SKM-1 (cell line): ENCODE data around the gene AP1G2.

Source experiments
- DNase-seq: peaks from one replicate; lab custom pipeline; 2025; ENCODE audit not compliant: unreplicated experiment; lab: John Stamatoyannopoulos, UW

Gene AP1G2

DNA sequence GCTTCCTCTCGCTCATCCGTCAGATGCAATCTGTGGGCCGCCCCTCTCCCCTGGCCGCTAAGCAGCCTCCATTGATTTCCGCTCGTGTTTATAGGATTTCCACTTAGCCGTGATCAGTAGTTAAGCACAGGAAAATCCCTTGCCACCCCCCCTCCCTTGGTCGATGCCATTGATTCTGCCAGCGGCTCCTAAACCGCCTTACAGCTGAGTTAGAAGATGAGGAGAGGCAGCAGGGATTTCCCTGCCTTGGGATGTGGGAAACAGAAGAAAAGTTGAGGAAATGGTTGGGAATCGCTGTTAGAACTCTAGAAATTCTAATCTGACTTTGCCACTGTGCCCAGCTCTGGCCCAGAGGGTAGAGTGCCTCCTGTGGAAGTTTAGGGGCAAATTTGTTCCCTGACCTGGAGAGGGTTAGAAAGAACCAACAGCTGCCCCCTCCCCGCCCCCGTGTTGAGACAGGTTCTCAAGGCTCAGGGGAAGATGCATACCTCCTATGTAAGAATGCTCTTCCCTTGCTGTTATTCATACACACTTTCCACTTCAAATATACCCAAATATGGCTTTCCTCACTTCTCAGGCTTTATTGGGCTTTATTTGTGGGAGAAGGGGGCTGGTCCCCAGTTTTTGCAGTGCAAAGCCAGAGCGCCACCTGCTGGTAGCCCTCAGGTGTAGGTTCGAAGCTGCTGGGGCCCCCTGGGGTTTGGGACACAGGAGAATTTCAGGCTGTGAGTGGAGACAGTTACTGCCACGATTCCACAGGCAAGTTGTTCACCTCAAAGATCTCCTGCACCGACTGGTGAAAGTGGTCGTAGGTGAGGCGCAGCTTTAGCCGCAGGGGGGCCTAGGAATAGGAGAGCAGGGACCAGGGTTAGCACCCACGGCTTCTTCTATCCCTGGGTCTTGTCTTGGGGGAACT is 8.3 kb downstream of the AP1G2 start:
- no peak for DNase-seq

DNA sequence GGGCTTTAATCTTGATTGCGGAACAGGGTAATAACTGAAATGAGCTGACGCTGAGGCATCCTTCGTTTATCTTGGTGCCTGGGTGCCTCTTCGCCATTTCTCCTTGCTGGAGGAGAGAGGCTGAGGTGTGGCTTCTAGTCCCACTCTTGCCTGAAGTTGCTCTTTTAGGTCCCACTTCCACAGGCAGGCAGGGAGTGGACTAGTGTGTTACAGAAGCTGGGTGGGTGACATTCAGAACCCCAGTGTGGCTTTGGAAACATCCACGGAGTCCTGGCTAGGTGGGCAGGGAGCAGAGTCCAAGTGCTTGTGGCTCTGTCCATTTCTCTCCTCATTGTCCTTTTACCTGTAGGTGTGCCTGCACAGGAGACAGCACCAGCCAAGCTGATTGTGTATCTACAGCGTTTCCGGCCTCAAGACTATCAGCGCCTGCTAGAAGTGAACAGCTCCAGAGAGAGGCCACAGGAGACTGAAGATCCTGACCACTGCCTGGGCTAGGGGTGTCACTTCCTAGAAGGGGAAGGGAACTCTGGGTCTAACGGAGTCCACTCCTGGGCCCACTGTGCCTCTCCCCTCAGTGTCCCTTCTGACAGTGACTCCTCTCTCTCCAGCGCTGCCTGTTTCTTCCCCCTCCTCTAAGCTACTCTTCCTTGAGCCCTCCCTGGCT is 9.1 kb downstream of the AP1G2 start:
- no peak for DNase-seq

DNA sequence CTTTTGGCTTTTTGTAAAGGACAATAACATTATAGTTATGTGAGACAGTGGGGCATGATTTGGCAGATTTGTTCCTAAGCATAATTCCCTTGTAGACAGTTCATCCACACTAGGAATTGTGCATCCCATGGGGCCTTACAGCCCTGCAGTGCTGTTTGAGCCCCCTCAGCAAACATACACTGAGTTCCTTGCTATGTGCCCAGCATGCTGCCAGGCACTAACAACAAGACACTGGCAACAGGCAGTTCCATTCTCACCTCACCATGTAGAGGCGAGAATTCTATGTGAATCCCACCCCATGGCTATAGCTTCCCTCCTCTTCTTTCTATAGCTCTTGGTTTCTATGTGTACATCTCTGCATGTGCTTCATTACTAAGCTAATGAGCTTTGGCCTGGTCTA is 9.6 kb downstream of the AP1G2 start:
- no peak for DNase-seq

DNA sequence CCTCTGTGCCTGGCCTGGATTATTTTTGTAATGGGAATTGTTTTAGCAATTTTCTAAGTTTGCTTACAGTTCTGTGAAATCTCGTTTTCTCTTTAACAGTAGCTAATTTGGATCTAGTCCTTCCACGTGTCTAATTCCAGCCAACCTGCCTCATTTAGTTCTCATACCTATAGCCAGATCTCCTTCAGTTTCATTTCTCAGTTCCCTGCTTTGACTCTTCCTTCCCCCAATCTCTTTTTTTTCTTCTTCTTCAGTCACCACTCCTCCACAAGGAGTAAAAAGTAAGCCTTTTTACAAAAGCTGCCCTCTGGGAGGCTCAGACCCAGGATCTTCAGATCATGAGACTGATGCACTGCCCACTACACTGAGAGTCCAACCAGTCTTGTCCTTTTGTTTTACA is 10.1 kb downstream of the AP1G2 start:
- DNase-seq = no peak

GRCh38 chr14:23556700-23557440 is 10.7 kb downstream of the AP1G2 start:
- no peak for DNase-seq

DNA sequence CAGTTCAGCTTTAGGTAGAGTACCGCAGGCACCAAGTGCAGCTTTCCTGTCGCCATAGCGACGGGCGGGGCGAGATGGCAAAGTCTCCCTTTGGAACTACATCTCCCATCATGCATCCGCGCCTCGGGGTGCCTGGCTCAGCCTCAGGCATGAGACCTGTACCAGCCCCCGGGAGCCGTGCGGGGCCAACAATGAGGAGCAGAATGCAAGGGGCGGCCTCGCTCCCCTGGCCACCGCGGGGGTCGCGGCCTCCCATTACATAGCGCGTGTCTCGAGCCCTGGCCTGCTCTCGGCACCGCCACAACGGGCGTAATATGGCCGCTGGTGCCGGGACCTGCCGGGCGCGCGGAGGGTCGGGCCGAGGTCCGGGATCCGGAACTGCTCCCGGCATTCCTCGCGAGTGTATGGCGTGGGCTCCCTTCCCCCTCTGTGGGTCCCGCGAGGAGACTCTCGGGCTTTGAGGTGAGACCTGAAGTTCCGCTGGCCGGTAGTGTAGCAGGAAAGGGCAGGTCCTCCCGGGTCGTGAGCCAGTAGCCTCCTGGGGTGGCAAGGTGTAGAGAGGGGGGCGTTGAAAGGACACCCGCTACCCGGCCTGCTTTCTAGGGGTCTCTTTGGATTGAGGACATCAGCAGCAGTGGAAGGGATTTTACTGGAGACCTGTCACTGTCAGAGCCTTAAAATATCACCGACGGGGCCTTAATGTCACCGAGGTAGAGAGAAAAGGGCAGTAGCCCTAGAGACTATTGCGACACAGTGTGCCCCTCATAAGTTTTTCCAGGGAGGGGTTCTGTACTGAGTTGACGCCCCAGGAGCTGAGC is 11.5 kb downstream of the AP1G2 start, which contains the start of gene THTPA:
TSS of gene THTPA (plus strand) at position 390 of the 818 bp plus-strand sequence. CDS start 487 bp downstream, outside the sequence.
- peak; percentile 13 for DNase-seq

DNA sequence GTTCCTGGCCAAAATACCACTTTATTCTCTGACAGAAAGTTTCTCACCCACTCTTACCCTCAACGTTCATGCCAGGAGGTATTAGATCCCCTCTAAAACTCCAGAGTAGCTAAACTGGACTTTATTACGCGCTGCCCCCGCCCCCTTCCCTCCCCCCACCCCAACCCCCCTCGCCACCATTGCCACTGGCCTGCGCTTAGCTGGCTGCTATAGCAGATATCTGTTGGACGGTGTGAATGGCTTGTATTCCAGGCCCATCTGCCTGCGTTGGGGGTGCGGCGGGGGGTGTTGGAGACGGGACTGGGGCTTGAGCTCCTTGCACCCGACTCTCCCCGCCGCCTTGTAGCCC is 12.1 kb downstream of the AP1G2 start:
- DNase-seq = no peak

DNA sequence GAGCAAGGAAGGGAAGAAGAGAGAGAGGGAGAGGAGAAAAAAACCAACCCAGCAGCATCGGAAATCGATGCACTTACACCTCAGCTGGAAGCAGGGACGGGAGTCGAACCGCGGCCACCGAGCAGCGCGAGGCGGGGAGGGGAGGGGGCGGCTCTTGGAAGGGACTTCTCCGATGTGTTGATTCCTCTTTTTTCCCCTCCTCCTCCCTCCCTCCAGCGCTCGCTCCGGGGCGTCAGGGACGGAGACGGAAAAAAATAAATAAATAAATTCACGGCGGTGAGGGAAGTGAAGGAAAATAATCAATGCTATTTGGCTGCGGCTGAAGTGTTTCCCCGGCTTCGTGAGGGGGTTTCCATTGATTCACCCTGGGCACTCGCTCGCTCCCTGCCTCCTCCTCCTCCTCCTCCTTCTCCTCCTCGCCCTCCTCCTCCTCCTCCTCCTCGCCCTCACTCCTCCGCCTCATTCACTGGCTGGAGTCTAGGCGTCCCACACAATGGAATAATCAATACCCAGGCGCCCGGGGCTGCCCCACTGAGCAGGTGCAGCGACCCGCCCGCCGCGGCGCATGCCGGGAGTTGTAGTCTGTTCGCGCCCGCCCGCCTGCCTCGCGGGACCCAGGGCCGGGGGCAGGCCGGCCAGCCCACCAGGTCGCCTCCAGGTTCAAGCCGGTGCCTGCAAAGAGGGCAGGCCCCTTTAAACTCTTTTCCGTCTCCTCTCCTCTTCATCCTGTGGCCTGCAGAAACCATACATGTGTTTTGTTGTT is 16.1 kb downstream of the AP1G2 start, which contains the start of gene ZFHX2:
TSS of gene ZFHX2 (minus strand) at position 500 of the 763 bp plus-strand sequence. CDS start 16,440 bp downstream, outside the sequence.
- DNase-seq = peak; percentile 2

GRCh38 chr14:23550812-23551265 is 16.8 kb downstream of the AP1G2 start:
- no peak for DNase-seq

DNA sequence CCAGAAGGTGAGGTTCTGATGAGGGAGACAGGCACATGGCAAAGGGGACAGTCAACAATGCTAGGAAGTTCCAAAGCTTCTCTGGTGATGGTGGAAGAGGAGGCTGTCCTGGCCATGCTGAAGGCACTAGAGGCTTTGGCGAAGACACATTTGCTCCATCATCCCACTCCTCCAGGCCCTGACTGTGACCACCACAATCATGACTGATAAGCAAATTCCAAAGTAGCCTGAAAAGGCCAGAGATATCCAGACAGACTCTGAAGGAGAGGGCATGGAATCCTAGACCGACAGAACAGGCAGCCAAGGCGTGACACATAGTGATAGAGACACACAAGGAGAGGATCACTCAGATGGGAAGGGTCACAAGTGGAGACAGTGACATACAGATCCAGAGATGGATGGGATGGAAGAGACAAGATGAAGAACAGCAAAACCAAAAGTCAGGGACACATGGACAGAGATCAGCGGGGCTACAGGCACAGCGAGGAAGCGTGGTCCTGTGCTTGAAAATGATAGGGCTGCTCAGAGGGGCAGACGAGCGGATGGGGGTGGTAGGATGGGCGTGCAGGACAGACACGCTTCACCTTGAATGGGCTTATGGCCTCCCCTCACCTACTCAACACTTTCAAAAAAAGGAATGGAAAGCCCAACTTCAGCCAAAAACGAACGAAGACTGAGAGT is 17.3 kb downstream of the AP1G2 start:
- no peak for DNase-seq

GRCh38 chr14:23548351-23549318 is 19.0 kb downstream of the AP1G2 start:
- DNase-seq = no peak

DNA sequence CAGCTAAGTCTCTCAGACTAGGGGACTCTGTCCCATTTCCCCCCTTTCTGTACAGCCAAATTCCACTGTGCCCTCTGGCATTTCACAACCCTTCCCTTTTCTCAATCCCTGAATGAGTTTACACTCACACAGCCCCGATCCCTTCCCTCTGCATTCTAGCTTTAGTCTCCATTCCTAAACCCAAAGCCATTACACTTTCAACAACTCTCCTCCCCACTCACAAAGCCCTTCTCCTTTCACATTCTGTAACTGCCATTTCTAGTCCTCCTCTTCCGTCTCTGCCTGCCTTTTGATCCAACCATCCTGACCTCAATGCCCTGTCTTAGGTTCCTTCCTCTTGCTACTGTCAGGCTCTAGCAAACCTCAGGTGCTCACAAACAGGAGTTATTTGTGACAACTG is 19.7 kb downstream of the AP1G2 start:
- DNase-seq = no peak

- DNase-seq = no peak
Observed at GRCh38 chr14:23546450-23547035, 21.0 kb downstream of the AP1G2 start.

DNA sequence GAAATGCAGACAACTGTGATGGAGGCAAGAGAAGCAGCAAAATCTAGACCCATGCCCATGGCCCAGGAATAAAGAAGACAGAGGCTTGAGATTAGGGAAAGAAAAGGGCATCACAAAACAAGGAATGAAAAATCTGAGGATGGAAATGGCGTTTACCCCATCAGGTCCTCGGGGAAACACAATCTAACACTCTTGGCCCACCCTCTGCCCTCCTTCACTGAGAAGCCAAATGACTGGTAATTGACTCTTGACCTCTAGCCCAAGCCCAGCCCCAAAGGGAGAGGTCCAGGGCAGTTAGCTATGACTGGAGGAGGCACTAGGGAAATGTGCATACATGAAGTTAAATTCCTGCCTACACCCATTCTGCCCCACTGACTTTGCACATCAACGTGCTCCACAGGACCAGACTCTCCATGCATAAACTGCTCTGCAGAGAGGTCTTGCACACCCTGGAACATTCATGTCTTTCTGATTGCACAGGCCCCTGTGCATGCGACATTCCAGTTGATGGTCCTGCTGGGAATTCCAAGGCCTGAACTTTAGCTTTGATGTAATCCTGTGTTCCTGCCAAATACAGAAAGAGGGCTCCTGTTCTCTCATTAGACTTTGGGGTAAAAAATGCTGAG is 21.7 kb downstream of the AP1G2 start:
- no peak for DNase-seq

DNA sequence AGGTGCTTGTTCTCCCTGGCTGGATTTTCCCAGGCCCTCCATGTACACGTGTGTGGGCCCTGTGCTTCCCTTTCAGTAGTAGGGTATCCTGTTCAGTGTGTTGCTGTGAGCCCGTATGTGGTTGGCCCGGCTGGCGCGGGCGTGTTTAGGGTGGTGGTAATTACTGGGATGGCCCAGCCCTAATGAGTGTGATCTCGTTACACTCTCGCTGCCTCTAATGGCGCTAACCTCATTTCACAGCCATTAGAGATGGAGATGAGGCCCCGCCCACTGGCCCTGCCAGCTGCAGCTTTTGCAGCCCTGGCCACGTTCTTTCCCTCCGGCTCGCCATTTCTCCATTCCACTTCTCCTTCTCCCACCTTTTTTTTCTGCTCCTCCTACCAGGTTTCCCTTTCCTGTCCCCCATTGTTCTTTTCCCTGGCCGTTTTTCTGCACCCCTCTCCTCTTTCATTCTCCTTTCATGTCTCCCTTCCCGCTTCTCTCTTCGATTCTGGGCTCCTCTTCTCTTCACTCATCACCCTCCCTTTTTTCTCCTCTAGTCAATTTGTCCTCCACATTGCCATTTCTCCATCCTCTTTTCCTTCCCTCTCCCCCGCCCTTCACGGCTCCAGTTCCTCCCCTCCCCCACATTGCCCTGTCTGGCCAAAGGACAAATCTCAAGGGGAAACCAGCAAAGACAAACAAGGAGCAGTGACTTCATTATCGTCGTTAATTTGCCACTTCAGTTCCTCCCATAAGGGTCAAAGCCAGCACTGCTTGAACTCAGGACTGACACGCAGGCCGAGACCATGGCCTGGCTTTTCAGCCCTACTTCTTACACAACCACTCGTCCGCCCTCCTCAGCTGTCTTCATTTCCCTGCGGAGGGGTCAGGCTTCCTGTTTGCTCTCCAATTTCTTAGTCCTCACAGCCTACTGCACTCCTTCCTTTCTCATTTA is 22.8 kb downstream of the AP1G2 start:
- no peak for DNase-seq

- no peak for DNase-seq
Observed at GRCh38 chr14:23543403-23543802, 24.2 kb downstream of the AP1G2 start.
